HUDEP-2 (cell line): ENCODE results near the gene CADM2.
"Not testable (repeated sequence)": the region's sequence is repeated elsewhere in the genome, so short reads cannot be mapped to it uniquely, and the experiment has no call there.

Experiments used
- DNase-seq, 76 experiments: peaks; one replicate each; lab custom pipeline; 2025; ENCODE audit not compliant: unreplicated experiment in 76 of 76; lab: John Stamatoyannopoulos, UW

CADM2 gene

GRCh38 chr3:85074003-85074402 lies 115.2 kb downstream of the CADM2 start:
- no peak for DNase-seq

- no peak for DNase-seq
These were observed 116.9 kb downstream of the CADM2 start for GRCh38 chr3:85075663-85076062.

- no peak for DNase-seq
These were observed 118.2 kb downstream of the CADM2 start for GRCh38 chr3:85077018-85077417.

GRCh38 chr3:85081191-85081906 lies 122.6 kb downstream of the CADM2 start:
- no peak for DNase-seq

DNA sequence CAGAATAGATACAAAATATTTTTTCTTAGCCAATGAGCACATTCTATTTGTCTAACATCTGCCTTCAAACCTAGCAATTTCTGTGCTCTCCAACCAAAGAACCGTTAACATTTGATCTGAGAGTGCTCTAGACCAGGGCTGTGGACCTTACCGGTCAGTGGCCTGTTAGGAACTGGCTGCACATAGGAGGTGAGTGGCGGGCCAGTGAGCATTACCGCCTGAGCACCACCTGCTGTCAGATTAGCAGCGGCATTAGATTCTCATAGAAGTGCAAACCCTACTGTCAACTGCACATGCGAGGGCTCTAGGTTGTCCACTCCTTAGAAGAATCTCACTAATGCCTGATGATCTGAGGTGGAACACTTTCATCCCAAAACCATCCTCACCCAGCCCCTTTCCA lies 131.7 kb downstream of the CADM2 start:
- no peak for DNase-seq

DNA sequence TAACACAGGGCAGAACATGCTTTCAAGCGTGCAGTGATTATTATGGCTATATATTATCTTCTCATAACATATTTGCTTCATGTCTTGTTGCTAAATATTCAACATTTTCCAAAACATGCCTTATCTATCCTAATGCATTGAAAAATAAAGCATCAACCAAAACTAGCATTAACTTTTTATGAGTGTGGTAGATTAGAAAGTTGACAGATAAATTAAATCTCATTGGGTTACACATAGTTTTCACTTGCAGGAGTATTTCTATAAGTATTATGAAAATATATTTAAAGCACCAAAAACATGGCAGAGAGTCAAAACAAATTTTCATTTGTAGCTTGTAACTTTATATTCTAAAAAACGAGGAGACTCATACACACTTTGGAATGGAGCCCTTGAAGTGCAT lies 141.5 kb downstream of the CADM2 start:
- DNase-seq: no peak

DNA sequence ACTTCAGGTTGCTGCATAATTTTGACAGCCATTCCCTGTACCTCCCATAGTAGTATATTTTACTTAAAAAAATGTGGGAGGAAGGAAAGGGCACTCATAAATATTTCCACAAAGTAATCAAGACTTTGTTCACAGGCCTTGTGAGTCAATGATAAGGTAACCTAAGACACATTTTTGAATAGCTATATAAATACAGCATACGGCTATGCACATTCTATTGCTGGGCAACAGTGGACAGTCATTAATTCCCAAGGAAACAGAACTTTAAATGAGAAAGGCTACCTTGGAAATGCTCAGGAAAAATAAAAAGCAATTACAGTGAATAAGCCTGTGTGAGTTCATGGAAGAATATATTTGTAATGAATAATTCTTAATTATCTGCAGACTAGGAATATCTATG lies 144.0 kb downstream of the CADM2 start:
- DNase-seq: no peak

DNA sequence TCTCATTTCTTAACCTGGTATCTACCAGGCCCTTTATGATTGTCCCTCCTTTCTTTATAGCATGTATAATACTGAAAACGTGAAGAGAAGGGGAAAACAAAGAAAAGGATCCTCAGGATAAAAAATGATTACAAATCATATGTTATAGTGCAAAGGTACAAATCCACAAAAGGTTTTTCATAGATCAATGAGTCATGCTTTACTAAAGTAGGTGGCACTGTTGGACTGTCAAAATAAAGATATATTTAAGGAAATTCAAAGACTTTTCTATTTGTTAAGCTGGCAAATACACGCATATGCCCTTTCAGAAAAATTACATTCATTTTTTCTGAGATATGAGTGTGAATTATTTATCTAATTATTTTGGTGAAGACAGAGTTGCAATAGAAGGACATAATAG lies 151.6 kb downstream of the CADM2 start:
- no peak for DNase-seq

DNA sequence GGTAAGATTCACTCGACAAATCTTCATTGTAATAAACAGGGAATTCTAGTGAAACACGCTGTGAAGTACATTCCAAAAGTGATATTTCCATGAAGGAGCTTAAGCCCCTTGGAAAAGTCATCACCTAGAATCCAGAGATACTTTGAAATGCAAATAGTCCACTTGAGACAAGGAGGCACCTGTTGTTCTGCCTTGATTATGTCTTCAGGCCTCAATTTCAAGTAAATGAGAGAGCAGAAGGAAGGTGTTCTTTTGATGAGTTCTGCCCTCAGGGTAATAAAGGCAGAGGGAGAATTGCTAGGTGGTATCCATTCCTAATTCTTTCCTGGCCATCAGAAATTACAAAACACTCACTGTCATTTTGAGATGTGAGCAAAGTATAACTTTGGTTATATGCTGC lies 162.1 kb downstream of the CADM2 start:
- no peak for DNase-seq

- not testable (repeated sequence) for DNase-seq
These were observed 174.1 kb downstream of the CADM2 start for GRCh38 chr3:85132864-85133263.

GRCh38 chr3:85133691-85134420 lies 175.1 kb downstream of the CADM2 start:
- DNase-seq: not testable (repeated sequence)

DNA sequence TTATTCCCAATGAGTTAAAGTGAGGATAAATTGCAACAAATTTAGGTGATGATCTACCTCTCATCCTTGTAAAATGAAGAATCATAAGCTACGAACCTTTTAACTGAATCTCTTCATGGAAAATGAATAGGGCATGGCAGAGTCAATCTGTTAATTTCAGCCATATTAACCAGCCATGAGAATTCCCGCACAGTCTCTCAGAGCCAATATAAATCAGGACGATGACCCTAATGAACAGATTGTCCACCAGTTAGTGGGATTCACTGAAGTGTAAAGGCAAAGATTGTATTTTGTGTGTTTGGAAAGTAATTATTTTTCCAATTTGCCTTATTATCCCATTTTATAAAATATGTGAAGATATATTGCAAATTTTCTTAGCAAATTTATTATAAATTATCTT lies 183.8 kb downstream of the CADM2 start:
- DNase-seq: no peak

GRCh38 chr3:85148036-85148435 lies 189.2 kb downstream of the CADM2 start:
- no peak for DNase-seq

DNA sequence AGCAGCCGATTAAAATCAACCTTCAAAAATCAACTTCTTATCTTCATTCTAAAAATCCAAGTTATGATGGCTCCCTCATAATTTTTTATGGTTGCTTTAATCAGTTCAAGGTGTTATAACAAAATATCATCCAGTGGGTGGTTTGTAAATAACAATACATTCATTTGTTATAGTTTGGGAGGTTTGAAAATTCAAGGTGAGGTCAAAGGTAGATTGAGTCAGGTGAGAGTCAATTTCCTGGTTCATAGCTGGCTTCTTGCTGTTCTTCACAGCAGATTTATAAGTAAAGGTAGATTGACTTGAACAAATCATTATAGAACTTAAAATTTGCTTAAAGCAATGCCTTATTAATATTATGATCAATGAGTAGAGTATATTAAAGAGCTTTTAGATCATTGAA lies 192.8 kb downstream of the CADM2 start:
- no peak for DNase-seq

DNA sequence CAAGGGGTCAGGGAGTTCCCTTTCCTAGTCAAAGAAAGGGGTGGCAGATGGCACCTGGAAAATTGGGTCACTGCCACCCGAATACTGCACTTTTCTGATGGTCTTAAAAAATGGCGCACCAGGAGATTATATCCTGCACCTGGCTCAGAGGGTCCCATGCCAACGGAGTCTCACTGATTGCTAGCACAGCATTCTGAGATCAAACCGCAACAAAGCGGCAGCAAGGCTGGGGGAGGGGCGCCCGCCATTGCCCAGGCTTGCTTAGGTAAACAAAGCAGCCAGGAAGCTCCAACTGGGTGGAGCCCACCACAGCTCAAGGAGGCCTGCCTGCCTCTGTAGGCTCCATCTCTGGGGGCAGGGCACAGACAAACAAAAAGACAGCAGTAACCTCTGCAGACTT lies 194.5 kb downstream of the CADM2 start:
- DNase-seq: not testable (repeated sequence)

DNA sequence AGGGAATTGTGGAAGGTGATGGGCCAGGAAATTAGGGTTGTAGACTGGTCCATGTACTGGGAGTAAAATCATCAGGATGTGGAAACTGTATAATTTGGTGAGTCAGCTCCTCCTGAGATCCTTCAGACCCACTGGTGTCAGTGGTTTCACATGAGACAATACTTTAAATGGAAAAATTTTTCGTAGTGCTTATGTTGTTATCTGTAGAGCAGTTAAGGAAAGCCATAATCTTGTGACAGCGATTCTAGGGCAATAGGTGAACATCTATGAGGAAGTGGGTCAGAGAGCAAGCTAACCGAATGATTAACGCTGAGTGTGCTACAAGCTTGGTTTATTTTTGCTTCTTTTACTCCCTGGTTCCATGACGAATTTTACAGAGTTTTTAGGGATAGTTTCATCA lies 200.6 kb downstream of the CADM2 start:
- DNase-seq: no peak

GRCh38 chr3:85161544-85161943 lies 202.8 kb downstream of the CADM2 start:
- DNase-seq: no peak

- no peak for DNase-seq
These were observed 204.1 kb downstream of the CADM2 start for GRCh38 chr3:85162905-85163304.

DNA sequence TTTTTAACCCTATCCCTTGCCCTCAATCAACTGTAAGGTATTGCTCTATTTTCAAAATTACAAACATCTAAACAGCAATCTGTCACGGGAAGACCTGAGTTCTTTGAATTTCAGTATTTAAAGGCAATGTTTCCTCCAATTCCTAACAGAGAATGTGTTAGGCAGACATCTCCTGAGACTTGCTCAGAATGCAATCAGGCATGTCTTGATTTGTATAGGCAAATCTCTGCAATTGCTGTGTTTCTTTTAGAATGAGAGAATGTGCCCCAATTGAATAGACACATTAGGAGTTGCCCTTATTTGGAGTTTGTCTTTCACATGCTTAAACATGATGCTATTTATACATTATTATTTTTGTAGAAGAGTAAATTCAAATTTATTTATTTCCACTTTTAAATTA lies 205.6 kb downstream of the CADM2 start:
- DNase-seq: no peak

DNA sequence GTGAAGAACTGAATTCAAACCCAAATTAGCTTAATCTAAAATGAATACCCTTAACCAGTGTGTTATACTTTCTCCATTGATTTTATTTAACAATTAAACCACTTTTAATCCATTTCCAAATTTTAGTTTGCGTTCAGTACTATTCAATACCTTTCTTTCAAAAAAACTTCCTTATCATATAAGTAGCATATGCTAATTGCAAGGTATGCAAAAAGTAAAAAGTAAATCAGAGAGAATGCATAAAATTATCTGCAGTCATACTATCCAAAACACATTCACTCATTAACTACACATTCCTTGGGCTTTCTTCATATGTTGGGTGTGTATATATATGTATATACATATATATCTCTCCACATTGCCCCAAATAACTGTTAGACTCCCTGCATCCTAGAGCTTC lies 208.8 kb downstream of the CADM2 start:
- no peak for DNase-seq

GRCh38 chr3:85170646-85171045 lies 211.9 kb downstream of the CADM2 start:
- DNase-seq: no peak

DNA sequence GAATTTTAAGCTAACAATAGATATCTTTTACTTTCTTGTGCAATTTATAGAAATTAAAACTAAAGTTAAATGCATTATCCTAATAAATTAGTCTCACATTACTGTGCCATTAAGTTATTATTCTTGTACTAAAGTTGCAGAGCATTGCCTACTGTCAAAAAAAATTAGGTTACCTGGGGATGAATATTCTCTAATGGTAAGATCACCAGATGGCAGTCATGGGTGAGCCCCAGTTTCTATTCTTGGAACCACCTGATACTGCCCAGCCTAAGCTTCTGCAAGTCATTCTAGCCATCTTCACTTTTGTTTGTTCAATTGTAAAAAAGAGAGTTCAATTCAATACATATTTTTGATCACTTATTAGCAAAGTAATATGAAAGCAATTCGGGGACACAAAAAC lies 213.2 kb downstream of the CADM2 start:
- no peak for DNase-seq
